HepG2 (cell line): Measurements from ENCODE around the gene ROBO2. TPM values are rescaled to one million over a fixed set of nuclear protein-coding genes. Genes with fewer than 3 reads are reported as not detected.

Experiments
- ATAC-seq: fragments of 200-7000 bp; cut with Tn5 transposase; 3 replicates; pipeline ENCODE4 v1.9.1; 2020; ENCODE audit warnings: mild to moderate bottlenecking, moderate library complexity
- BruUV-seq: library from RNA; stranded (reverse); fragments of 400-500 nt; replicated peaks from 2 replicates; lab custom pipeline; 2021; lab: Mats Ljungman, UMichigan
- CTCF ChIA-PET: fragments of 300-600 bp; formaldehyde crosslinking; extraction: SDS; loops from one replicate; lab custom pipeline; 2021; ENCODE audit warnings: low total read pairs, inconsistent platforms, low intra/inter-chr PET ratio; lab: Yijun Ruan, JAX
- POLR2A ChIA-PET: fragments of 350-600 bp; sonication (Branson Sonifier 250); formaldehyde crosslinking; loops from one replicate; lab custom pipeline; 2020; ENCODE audit warnings: antibody characterized with exemption, inconsistent platforms; lab: Yijun Ruan, JAX
- DNase-seq: peaks from one replicate; pipeline ENCODE4 v3.0.0-alpha.2; 2015; ENCODE audit warnings: low spot score
- FAIRE-seq: peaks from 3 replicates; lab custom pipeline; 2011; peaks lifted over from hg19 to GRCh38; lab: Jason Lieb, UNC
- H2AFZ ChIP-seq: one replicate; pipeline ENCODE4 v1.6.1; 2011; ENCODE audit warnings: low read length, inconsistent platforms
- H3K27ac ChIP-seq: fragments of 300-600 bp; 3 replicates; pipeline ENCODE4 v1.8.0; 2011; ENCODE audit warnings: mixed run types, mild to moderate bottlenecking, mixed read lengths, low read length, inconsistent platforms; ENCODE audit not compliant: insufficient read depth; ENCODE audit errors: extremely low read length
- H3K27me3 ChIP-seq, 2 experiments: fragments of 200-600 bp in 1 of 2; 2 replicates in 1 of 2; 3 replicates in 1 of 2; pipeline versions ENCODE4 v1.6.0 to v1.8.0; 2011; ENCODE audit warnings: low read length in 2 of 2, mild to moderate bottlenecking in 2 of 2, moderate library complexity in 2 of 2, inconsistent platforms in 1 of 2; ENCODE audit not compliant: insufficient read depth in 2 of 2, control insufficient read depth in 1 of 2
- H3K36me3 ChIP-seq, 2 experiments: fragments of 200-600 bp in 1 of 2; replicated peaks in 1 of 2; 2 replicates in 1 of 2; 3 replicates in 1 of 2; pipeline versions ENCODE4 v1.5.1 to v1.8.0; 2011; ENCODE audit warnings: low read length in 2 of 2, inconsistent platforms in 1 of 2; ENCODE audit not compliant: insufficient read depth in 2 of 2, control insufficient read depth in 1 of 2
- H3K4me1 ChIP-seq: 2 replicates; pipeline ENCODE4 v1.5.1; 2012; ENCODE audit warnings: low read length, inconsistent platforms; ENCODE audit not compliant: insufficient read depth
- H3K4me2 ChIP-seq: 2 replicates; pipeline ENCODE4 v1.6.0; 2011; ENCODE audit warnings: low read depth, low read length, inconsistent platforms
- H3K4me3 ChIP-seq, 3 experiments: fragments of 200-600 bp in 1 of 3; sonication (generic), shearing (Covaris generic) in 1 of 3; replicated peaks in 1 of 3; 2 replicates each; pipeline ENCODE4 v1.5.1; 2011 to 2016; ENCODE audit warnings: low read length in 3 of 3, inconsistent platforms in 2 of 3, low read depth in 2 of 3, mild to moderate bottlenecking in 2 of 3, control low read depth in 1 of 3, mixed read lengths in 1 of 3; ENCODE audit not compliant: insufficient read depth in 1 of 3
- H3K79me2 ChIP-seq: one replicate; pipeline ENCODE4 v1.6.1; 2011; ENCODE audit warnings: low read length, inconsistent platforms; ENCODE audit not compliant: insufficient read depth
- H3K9ac ChIP-seq: 2 replicates; pipeline ENCODE4 v1.6.0; 2011; ENCODE audit warnings: mild to moderate bottlenecking, low read depth, low read length, inconsistent platforms; ENCODE audit not compliant: insufficient read depth
- H3K9me3 ChIP-seq: 2 replicates; pipeline ENCODE4 v1.5.1; 2012; ENCODE audit warnings: mild to moderate bottlenecking, low read length
- H4K20me1 ChIP-seq: 2 replicates; pipeline ENCODE4 v1.6.0; 2011; ENCODE audit warnings: inconsistent platforms, mild to moderate bottlenecking, low read length, moderate library complexity; ENCODE audit not compliant: insufficient read depth
- GATAD1 ChIP-seq: IDR thresholded peaks from 2 replicates; pipeline ENCODE4 v1.6.1; 2016; ENCODE audit warnings: missing genetic modification reagents, missing compliant biosample characterization
- GMEB1 ChIP-seq: sonication (generic); formaldehyde crosslinking; IDR thresholded peaks from 2 replicates; pipeline ENCODE4 v1.5.1; 2020; ENCODE audit warnings: missing genetic modification reagents, mild to moderate bottlenecking, borderline replicate concordance
- HIVEP1 ChIP-seq: sonication (generic); formaldehyde crosslinking; IDR thresholded peaks from 2 replicates; pipeline ENCODE4 v1.4.0; 2020; ENCODE audit warnings: mild to moderate bottlenecking, missing genetic modification reagents
- MLLT10 ChIP-seq: sonication (generic); formaldehyde crosslinking; IDR thresholded peaks from 2 replicates; pipeline ENCODE4 v1.4.0; 2020; ENCODE audit warnings: missing genetic modification reagents
- NR3C1 ChIP-seq: sonication (generic); formaldehyde crosslinking; IDR thresholded peaks from 2 replicates; pipeline ENCODE4 v1.4.0; 2020; ENCODE audit warnings: missing genetic modification reagents
- TMF1 ChIP-seq: sonication (generic); formaldehyde crosslinking; IDR thresholded peaks from 2 replicates; pipeline ENCODE4 v1.8.1; 2022; ENCODE audit warnings: low read depth, missing genetic modification reagents
- ZMAT3 ChIP-seq: sonication (generic); formaldehyde crosslinking; conservative IDR thresholded peaks from 2 replicates; pipeline ENCODE4 v1.7.0; 2021; ENCODE audit warnings: missing genetic modification reagents
- ZNF326 ChIP-seq: sonication (generic); formaldehyde crosslinking; IDR thresholded peaks from 2 replicates; pipeline ENCODE4 v1.4.0; 2020; ENCODE audit warnings: missing genetic modification reagents, borderline replicate concordance
- ZNF451 ChIP-seq: sonication (generic); formaldehyde crosslinking; IDR thresholded peaks from 2 replicates; pipeline ENCODE4 v1.5.0; 2020; ENCODE audit warnings: mild to moderate bottlenecking, missing genetic modification reagents
- ZNF556 ChIP-seq: sonication (generic); formaldehyde crosslinking; IDR thresholded peaks from 2 replicates; pipeline ENCODE4 v1.4.0; 2020; ENCODE audit warnings: mild to moderate bottlenecking, missing genetic modification reagents, borderline replicate concordance
- ZNF713 ChIP-seq: sonication (generic); formaldehyde crosslinking; IDR thresholded peaks from 2 replicates; pipeline ENCODE4 v1.4.0; 2020; ENCODE audit warnings: mild to moderate bottlenecking, missing genetic modification reagents
- ZXDC ChIP-seq: sonication (generic); formaldehyde crosslinking; IDR thresholded peaks from 2 replicates; pipeline ENCODE4 v1.5.0; 2020; ENCODE audit warnings: mild to moderate bottlenecking, missing genetic modification reagents
- in situ Hi-C: cut with HindIII; loops from 2 replicates; pipeline ENCODE4 v1.10.0; 2017; ENCODE audit warnings: low pct_unique_long_range_greater_than_20kb; ENCODE audit not compliant: extremely low pct_ligation_motif_present
- intact Hi-C: fragments of 100-400 bp; cut with micrococcal nuclease; formaldehyde crosslinking; loops from one replicate; pipeline ENCODE4 v1.10.0; 2022; ENCODE audit not compliant: unreplicated experiment
- polyA plus RNA-seq, 8 experiments: library from polyadenylated mRNA; depleted of rRNA in 3 of 8; stranded (reverse) in 7 of 8; unstranded in 1 of 8; fragments of >200 nt; fragmentation: Illumina TruSeq in 4 of 8; extraction: Trizol in 4 of 8; gene quantifications; 2 replicates each; pipeline versions ENCODE4 v1.2.1 to v1.2.3, GENCODE V29; 2011 to 2016; ENCODE audit warnings: low read depth in 4 of 8, missing spikeins in 1 of 8, mixed read lengths in 1 of 8; ENCODE audit not compliant: insufficient read depth in 1 of 8
- total RNA-seq, 5 experiments: library from RNA; depleted of rRNA; stranded (reverse); fragments of >200 nt; fragmentation: Illumina TruSeq; extraction: Trizol; gene quantifications; 2 replicates each; pipeline ENCODE4 v1.2.3, GENCODE V29; 2016; ENCODE audit warnings: low read depth in 1 of 5

The ROBO2 gene
- total and polyA plus RNA-seq, 2 of the 13 experiments (the other 11 are each of a cell fraction or from before 2014, with no cell fraction given): not detected

- TF ChIP-seq ZXDC (CRISPR knock-in tag): no peak
- no peak for TF ChIP-seq HIVEP1
- TF ChIP-seq ZNF451 (CRISPR knock-in tag): no peak
- no peak for TF ChIP-seq NR3C1 (CRISPR knock-in tag)
- no peak for TF ChIP-seq ZNF556 (CRISPR knock-in tag)
- TF ChIP-seq ZMAT3 (CRISPR knock-in tag): no peak
Observed at GRCh38 chr3:77412584-77412983, 372.7 kb downstream of the ROBO2 start (continued).

- no peak for FAIRE-seq
- H3K79me2 ChIP-seq: no peaks in the 10 kb centered on the region
- in situ Hi-C loops: no loop called here
- no peaks in the 10 kb centered on the region for H3K4me1 ChIP-seq
- H3K4me2 ChIP-seq: no peak overlapping the region
- BruUV-seq: no TSS peak
- no peak overlapping the region for H3K9ac ChIP-seq
- H2AFZ ChIP-seq: no peak overlapping the region
- no peak for ATAC-seq
- H4K20me1 ChIP-seq: no peaks in the 10 kb centered on the region
- no peaks in the 10 kb centered on the region for H3K9me3 ChIP-seq
- CTCF ChIA-PET: no interaction called here
- no peaks in the 10 kb centered on the region for H3K36me3 ChIP-seq
- DNase-seq: no peak
- no peak overlapping the region for H3K4me3 ChIP-seq
- no peak overlapping the region for H3K27ac ChIP-seq
- H3K27me3 ChIP-seq: no peaks in the 10 kb centered on the region
- POLR2A ChIA-PET: no interaction called here
- intact Hi-C loops: no loop called here
- TF ChIP-seq TMF1 (CRISPR knock-in tag): no peak
- no peak for TF ChIP-seq GMEB1 (CRISPR knock-in tag)
- no peak for TF ChIP-seq ZNF713 (CRISPR knock-in tag)
- no peak for TF ChIP-seq MLLT10 (CRISPR knock-in tag)
- no peak for TF ChIP-seq GATAD1 (CRISPR knock-in tag)
- no peak for TF ChIP-seq ZNF326 (CRISPR knock-in tag)
Observed at GRCh38 chr3:77414881-77415280, 375.0 kb downstream of the ROBO2 start.
